Effector CD8-positive, alpha-beta T cell (primary cell): ENCODE measurements around the gene LRRC41.
"Not testable (repeated sequence)": the region's sequence is repeated elsewhere in the genome, so short reads cannot be mapped to it uniquely, and the experiment has no call there.

ENCODE experiments used
- DNase-seq: peaks from one replicate; lab custom pipeline; 2025; lab: John Stamatoyannopoulos, UW
- total RNA-seq, 4 experiments: gene quantifications; one replicate each; lab custom pipeline; 2026; lab: John Stamatoyannopoulos, UW

LRRC41 gene, protein sequence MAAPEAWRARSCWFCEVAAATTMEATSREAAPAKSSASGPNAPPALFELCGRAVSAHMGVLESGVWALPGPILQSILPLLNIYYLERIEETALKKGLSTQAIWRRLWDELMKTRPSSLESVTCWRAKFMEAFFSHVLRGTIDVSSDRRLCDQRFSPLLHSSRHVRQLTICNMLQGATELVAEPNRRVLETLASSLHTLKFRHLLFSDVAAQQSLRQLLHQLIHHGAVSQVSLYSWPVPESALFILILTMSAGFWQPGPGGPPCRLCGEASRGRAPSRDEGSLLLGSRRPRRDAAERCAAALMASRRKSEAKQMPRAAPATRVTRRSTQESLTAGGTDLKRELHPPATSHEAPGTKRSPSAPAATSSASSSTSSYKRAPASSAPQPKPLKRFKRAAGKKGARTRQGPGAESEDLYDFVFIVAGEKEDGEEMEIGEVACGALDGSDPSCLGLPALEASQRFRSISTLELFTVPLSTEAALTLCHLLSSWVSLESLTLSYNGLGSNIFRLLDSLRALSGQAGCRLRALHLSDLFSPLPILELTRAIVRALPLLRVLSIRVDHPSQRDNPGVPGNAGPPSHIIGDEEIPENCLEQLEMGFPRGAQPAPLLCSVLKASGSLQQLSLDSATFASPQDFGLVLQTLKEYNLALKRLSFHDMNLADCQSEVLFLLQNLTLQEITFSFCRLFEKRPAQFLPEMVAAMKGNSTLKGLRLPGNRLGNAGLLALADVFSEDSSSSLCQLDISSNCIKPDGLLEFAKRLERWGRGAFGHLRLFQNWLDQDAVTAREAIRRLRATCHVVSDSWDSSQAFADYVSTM
- total RNA-seq: 61.4 to 79.5 (median 70.0) reads per million in 4 experiments

DNA sequence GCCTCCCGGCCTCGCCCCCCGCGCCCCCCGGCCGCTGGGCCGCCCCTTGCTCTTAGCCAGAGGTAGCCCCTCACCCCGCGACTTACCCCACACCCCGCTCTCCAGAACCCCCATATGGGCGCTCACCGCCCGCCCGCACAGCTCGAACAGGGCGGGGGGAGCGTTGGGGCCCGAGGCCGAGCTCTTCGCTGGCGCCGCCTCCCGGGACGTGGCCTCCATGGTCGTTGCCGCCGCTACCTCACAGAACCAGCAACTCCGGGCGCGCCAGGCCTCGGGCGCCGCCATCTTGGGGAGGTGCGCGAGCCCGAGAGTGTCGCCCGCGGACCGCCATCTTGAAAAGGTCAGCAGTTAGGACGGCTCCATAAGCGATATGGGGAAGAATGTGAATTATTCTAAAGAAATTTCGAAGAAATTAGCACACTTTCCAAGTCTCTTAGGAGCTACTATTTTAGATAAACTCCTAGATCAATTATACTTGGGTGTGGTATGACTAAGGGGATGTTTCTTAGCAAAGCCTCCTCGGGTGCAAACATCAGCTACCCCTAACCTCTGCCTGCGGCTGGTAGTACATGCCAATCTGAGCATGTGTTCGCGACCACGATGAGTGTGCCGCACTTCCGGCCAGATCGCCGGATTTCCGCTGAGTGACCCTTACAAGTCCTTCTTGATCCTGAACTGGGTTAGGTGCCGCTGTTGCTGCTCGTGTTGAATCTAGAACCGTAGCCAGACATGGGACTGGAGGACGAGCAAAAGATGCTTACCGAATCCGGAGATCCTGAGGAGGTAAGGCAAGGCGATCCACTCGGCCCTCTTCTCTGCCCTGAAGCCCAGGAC lies at the start of gene LRRC41, which contains the start of gene UQCRH:
Gene LRRC41, minus strand, starts transcription at position 579 of the 834 bp plus-strand sequence. Its CDS starts 294 bp downstream, at position 285.
Gene UQCRH, plus strand, starts transcription at position 661 of the 834 bp plus-strand sequence. Its CDS starts 69 bp downstream, at position 730.
- peak; percentile 85 for DNase-seq

DNA sequence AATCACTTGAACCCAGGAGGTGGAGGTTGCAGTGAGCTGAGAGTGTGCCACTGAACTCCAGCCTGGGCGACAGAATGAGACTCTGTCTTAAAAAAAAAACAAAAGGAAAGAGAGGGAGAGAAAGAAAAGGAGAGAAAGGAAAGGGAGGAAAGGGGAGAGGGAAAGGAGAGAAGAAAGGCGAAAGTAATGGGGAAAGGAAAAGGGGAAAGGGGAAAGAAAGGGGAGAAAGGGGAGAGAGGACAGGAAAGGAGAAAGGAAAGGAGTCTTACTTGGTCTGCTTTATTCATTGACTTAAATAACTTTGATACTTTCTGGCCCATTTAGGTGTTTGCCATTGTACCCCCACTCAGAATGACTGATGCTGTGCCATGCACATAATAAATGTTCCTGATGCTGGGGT lies 48.9 kb upstream of the LRRC41 start:
- DNase-seq: no peak

DNA sequence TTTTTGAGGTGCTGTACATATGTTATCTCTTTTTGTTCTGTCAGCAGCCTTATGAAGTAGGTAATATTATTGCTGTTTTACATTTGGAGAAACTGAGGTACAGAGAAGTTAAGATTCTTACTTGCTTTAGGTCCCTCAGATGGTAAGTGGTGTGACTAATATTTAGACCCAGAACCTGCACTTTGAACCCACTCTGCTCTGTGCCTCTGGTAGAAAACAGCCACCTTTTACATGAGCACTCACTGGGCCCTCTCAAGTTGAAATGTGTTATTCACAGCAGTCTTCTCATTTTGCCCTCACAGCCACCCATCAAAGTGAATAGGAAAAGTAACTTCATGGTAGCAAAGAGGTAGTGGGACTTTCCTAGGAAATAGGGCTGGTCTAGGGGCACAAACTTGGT lies 41.9 kb upstream of the LRRC41 start:
- no peak for DNase-seq

DNA sequence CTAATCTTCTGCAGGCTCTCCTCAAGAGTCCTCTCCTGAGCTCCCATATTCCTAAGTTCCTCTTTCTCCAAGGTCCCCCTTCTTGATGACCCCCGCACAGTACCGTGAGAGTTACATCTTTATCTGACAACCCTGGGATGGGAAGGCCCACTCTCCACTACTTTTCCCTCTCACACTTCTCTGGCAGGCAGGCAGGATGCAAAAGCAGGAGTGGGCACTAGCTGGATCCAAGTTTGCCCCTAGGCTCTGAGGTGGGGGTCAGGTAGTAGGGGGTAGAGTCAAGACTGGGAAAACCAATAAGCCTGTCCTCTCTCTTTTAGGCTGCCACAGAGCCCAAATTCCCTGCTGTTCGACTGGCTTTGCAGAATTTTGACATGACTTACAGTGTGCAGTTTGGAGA lies 41.1 kb upstream of the LRRC41 start:
- DNase-seq: no peak

DNA sequence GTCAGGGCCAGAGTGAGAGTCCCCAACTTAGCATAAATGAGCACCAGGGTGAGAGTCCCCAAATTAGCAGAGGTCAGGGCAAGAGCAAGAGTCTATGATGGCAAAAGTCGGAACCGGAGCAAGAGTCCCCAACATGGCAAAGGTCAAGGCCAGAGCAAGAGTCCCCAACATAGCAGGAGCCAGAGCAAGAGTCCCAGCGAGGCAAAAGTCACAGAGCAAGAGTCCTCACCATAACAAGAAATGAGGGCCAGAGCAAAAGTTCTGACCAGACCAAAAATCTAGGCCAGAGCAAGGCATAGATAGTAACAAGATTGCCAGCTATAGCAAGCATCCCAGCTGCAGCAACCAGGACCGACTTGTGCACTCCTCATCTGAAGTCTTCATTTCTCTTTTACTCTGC lies 40.3 kb upstream of the LRRC41 start:
- no peak for DNase-seq

DNA sequence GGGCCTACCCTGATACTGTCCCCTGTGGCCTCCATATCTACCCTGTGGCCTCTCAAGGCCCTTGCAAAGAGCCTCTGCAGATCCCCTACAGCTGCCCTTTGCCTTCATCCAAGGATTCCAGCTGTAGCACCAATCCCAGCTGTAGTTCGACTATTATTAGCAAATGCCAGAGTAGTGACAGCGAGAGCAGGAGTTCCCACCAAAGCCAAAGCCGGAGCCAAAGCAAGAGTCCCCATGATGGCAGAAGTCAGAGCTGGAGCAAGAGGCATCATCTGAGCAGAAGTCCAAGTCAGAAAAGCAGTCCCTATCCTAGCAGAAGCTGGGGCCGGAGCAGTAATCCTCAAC lies 39.9 kb upstream of the LRRC41 start:
- DNase-seq: no peak

DNA sequence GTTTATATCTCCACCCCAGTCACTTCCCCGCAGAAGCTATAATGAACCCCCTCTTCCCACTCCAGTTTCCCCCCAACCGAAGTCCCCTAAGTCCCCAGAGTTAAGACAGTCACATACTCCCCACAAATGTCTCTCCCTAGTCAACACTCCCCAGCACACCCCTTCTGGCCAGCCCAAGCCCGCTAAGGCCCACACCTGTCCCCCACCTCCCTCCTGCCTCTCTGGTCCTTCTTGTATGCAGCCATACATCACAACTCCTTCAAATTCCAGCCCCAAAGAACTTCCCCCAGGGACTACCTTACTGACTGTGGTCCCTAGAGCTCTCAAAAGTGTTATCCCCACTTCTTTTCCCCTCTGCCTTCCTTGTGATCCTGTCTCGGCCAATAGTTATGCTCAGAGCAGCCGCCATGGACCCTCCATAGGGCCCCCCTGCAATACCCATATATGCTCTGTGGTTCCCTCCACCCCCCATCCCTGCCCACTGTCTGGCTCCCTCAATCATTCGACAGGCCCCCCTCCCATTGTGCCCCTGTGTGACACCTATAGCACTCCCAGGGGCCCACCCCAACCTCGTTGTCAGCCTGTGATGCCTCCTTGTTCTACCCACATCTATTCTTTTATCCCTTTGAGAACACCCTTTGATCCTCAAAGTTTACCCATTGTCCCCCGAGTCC lies 39.4 kb upstream of the LRRC41 start:
- DNase-seq: no peak

DNA sequence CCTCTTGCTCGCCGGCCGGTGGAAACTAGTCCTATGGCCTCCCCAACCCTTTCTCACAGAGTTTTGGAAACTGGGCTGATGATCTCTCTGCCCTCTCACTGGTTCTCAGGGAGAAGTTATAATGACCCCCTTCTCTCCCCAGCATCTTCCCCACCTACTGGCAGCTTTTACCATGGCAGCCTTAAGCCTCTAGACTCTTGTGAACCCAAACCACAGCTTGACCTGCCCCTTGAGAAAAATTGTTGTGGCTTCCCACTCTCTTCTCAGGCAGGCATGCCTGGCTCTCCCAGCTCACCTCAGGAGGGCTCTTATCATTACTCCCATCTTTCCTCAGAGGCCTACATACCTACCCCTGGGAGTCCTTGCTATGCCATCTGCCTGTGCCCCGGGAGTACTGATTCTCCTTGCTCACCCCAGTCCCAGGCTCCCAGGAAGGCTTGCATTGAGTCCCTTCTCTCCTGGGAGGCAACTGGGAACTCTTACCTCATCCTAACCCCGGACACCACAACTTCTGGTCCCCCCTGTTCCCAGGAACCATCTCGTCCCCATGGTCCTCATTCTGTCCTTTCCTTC lies 38.8 kb upstream of the LRRC41 start:
- no peak for DNase-seq

DNA sequence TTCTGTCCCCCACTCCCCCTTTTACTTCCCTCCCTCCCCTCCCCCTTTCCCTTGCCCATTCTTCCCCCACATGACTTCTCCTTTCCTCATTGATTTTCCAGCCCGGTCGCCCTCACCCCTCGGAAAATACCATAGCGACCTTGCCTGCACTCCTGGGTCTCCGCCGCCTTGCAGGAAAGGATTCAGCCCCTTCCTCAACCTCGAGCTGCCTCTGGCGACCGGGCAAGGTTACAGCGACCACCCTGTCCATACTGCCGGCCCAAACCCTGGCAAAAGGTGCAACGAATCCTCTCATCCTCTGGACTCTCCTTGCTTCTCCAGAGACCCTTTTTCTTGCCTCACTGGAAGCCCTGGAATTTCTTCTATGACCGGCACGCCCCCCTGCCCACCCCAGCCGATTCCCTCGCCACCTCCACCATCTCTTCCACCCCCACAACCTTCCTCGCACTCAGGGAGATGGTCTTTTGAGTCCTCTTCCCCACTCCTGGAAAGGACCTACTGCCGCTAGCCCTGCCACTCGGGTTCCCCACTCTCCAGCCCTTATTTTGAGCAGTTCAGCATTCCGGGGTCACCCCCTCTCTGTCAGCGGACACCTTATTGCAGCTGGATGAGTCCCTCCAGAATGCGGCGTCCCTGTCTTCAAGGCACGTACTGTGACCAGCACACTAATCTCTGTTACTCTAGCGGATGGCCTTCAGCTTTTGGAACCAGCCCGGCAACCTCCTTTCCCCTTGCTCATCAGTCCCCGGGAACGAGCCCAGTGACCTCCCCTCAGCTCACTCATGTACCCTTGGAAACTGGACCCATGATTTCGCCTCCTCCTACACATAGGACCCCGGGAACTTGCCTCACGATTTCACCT lies 38.0 kb upstream of the LRRC41 start:
- no peak for DNase-seq

DNA sequence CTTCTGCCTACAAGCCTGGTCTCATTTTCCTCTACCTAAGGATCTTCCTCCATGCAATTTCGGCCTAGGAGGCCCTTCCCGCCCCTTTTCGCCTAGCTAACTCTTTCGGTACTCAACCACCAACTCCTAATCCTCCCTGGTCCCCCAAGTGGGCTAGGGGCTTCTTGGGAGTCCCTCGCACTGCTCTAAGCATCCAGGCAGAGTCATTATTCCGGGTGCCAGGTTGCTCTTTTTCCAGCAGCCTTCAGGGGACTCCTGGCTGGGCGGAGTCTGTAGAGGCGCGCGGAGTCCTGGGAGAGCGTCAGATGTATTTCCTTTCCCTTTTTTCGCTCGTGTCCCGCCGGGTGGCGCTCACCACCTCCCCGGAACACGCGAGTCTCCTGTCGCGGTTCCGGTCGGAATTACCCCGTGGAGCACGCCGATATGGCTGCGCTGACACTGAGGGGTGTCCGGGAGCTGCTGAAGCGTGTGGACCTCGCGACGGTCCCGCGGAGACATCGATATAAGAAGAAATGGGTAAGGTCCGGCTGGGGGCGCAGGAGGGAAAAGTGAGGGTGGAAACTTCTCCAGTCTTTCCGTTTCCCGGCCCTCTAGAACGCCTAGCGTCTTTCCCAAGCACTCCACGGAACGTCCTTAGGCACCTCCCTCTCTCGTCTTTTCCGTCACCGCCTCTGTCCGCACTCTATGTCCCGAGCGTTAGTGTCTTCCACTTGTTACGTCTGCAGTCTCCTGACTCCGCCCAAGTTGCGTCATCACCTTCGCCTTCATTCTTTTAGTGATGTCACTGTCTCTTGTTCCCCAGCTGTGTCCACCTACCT lies 37.2 kb upstream of the LRRC41 start, which contains the start of gene NSUN4:
Gene NSUN4, plus strand, starts transcription at position 404 of the 818 bp plus-strand sequence. Its CDS starts 20 bp downstream, at position 424.
- DNase-seq: peak; percentile 74

DNA sequence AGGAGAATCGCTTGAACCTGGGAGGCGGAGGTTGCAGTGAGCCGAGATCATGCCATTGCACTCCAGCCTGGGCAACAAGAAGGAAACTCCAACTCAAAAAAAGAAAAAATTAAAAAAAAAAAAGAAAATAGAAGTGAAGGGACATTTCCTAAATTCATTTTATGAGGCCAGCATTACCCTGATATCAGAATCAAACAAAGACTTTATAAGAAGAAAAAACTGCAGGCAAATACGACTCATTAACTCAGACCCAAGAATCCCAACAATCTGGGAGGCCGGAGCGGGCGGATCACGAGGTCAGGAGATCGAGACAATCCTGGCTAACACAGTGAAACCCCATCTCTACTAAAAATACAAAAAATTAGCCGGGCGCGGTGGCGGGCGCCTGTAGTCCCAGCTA lies 34.0 kb upstream of the LRRC41 start:
- not testable (repeated sequence) for DNase-seq

DNA sequence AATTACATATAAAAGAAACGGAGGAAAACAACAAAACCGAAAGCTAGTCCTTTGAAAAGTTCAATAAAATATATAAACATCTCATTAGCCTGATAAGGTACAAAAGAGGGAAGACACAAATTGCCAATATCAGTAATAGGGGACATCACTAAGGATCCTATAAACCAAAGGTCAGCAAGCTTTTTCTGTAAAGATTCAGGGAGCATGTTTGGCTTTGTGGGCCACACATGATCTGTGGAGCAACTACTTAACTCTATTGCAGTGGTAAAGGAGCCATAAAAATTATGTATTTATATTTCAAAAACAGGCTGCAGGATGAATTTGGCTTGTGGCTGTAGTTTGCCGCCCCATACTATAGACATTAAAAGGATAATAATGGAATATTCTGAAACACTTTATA lies 31.7 kb upstream of the LRRC41 start:
- no peak for DNase-seq

DNA sequence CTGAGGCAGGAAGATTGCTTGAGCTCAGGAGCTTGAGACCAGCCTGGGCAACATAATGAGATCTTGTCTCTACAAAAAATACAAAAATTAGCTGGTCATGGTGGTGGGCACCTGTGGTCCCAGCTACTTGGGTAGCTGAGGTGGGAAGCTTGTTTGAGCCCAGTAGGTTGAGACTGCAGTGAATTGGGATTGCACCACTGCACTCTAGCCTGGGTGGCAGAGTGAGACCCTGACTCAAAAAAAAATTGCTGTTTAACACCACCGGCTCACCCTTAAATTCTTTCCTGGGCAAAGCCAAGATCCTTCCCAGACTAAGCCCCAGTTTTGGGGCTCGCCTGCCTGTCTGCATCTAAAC lies 30.6 kb upstream of the LRRC41 start:
- DNase-seq: no peak

DNA sequence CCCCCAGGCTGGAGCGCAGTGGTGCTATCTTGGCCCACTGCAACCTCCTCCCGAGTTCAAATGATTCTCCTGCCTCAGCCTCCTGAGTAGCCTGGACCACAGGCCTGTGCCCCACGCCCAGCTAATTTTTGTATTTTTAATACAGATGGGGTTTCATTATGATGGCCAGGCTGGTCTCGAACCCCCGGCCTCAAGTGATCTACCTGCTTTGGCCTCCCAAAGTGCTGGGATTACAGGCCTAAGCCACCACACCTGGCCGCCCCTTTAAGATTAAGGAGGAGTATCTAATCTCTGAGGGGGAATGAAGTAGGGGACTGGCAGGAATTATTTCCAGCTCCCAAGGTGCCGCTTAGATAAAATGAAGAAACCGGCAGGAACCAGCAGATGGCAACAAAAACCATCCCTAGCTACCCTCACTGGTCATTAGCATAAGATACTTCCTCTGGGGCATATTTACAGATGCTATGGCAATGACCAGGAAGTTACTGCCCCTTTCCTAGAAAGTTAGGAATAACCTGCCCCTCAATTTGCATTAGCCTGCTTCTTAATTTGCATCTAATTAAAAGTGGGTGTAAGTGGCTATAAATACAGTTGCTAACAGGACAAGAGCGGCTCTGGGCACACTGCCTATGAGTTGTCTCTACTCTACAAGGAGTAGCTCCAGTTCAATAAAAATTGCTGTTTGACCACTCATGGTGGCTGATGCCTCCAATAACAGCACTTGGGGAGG lies 30.0 kb upstream of the LRRC41 start:
- DNase-seq: no peak

DNA sequence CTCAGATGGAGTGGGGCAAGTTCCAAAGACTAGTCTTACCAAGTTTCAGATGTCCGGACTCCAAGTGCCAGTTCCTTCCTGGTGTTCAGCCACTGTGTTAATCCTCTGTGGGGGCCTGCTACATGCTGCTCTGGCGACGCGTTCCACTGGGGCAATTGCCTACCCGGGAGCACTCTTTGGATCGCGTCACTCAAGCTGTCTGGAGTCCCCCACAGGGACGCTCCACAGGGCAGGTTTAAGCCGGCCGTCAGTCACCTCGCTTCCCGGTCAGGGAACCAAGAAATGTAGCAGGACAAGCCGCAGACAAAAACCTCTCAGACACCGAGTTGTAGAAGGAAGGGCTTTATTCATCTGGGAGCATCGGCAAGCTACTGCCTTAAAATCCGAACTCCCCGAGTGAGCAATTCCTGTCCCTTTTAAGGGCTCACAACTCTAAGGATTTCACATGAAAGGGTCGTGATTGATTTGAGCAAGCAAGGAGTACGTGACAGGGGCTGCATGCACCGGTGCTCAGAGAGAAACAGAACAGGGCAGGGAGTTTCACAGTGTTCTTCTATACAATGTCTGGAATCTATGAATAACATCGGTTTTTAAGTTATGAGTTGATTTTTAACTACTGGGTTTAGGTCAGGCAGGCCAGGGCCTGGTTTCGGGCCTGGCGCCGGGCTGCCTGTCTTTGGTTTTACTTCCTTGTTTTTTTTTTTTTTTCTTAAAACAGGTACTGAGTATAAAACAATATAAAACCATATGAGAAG lies 28.5 kb upstream of the LRRC41 start:
- DNase-seq: not testable (repeated sequence)

DNA sequence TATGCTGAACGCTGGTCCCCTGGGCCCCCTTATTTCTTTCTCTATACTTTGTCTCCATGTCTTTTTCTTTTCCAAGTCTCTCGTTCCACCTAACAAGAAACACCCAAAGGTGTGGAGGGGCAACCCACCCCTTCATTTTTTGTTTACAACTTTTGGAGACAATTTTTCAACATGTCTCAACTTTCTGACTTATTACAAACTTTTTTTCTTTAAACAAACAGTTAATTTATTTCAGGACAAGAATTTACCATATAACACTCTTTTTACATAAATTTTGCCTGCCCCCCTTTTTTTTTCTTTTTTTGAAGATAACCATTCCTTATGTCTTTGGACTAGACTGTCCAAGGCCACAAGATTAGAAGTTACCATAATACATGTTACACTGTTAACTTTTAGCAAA lies 27.0 kb upstream of the LRRC41 start:
- not testable (repeated sequence) for DNase-seq

DNA sequence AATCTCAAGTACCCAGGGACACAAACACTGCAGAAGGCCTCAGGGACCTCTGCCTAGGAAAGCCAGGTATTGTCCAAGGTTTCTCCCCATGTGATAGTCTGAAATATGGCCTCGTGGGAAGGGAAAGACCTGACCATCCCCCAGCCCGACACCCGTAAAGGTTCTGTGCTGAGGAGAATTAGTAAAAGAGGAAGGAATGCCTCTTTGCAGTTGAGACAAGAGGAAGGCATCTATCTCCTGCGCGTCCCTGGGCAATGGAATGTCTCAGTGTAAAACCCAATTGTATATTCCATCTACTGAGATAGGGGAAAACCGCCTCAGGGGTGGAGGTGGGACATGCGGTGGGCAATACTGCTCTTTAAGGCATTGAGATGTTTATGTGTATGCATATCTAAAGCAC lies 26.4 kb upstream of the LRRC41 start:
- not testable (repeated sequence) for DNase-seq

DNA sequence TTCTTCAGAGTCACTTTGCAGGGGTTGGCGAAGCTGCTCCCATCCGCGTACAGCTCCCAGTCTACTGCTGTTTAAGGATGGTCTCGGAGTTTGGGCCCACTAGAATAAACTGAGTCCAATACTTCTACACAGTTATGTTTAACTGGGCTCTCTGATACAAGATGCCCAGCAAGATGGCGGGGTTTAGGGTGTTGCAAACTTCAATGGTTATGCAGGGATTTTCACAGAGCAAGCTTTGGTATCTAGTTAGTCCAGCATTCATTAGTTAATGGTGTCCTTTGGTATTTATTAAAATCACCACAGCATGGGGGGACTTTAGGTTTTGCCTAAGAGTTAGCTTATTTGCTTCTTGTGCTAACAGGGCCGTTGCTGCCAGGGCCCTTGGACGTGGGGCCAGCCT lies 24.8 kb upstream of the LRRC41 start:
- DNase-seq: not testable (repeated sequence)
